Glomerular visceral epithelial cell (primary cell): ENCODE results near the gene ZNF133.
A peak's percentile ranks its signal among the peaks of the same experiment; 100 is the strongest.
"Not testable (repeated sequence)": the region's sequence is repeated elsewhere in the genome, so short reads cannot be mapped to it uniquely, and the experiment has no call there.

Experiments
- DNase-seq: peaks from one replicate; pipeline ENCODE4 v3.0.0-alpha.2; 2016; ENCODE audit errors: extremely low spot score

Gene ZNF133

DNA sequence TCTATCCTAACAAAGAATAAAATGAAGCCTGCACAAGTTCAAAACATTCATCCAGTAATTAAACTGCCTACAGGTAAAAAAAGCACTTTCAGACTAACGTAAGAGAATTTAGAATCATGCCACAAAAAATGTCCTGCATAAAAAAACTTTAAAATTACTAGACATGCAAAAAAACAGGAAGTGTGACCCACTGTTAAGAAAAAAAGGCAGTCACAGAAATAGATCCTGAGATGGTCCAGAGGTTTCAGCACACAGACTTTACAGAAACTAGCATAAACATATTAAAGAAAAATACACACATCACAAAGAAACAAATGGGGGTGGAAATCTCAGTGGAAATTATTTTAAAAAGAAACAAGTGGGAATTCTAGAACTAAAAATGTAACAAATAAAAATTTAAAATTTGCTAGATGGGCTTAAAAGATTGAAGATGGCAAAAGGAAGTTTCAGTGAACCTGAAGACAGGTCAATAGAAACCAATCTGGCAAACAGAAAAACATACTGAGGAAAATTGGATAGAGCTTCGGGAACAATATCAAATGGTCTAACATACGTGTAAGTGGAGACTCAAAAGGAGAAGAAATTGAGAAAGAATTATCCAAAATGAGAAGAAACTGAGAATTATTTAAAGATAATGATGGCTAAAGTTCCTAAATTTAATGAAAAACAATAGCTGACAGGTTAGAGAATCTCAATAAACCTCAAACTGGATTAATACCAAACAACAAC, 3.4 kb upstream of the ZNF133 start:
- DNase-seq: no peak

DNA sequence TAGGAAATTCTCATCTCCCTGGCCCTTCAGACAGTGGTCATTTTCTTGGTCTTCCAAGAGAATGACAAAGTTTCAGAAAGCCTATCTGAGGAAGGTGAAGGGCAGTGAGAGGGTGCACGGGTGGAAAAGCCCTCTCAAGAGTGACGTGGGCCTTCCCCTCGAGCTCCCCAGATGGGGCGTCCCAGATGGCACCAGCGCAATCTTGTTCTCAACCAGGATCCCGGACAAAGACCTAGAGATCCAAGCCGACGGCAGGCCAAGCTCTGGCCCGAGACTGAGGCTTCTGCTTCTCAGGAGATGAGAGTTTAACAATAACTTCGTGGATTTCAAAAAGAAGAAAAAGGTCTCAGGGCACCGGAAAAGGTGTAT, 797 bp upstream of the ZNF133 start:
- no peak for DNase-seq

DNA sequence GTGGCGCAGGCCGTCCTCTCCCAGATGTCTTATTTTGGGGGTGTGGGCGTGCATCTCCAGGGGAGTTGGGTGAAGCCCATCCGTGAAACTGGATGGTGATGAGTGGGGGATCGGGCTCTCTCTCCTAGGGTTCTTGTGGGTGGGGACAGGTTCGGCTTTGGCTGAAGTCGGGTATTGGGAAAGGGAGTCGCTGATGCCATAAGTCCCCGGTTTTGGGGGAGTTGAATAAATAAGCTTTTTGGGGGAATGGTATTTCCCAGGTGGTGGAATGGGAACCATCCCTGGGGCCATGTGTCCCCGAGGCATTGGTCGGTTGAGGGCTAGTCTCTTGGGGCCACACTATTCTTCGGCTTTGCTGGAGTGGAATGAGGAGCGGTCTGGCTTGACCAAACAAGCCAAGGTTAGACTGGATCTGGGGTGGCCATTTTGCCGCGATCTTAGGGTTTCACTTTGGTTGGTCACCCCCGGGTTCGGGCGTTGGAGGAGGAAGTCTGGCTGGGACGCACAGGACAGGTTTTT, 481 bp downstream of the ZNF133 start:
- peak; percentile 17 for DNase-seq

DNA sequence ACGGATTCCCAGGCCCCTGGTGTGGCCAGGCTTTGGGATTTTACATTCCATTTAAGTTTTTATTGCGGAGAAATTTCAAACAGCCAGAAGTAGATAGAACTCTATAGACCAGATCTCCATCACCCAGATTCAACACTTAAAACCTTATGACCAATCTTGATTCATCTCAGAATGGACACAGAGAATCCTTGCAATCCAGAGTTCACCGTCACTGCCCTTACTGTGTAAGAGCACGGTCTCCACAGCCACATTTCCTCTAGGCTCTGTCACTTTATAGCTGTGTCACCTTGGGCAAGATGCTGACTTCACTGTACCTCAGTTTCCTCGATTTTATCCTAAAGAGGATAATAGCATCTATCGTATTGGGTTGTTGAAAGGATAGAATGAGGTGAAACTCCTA, 979 bp downstream of the ZNF133 start:
- no peak for DNase-seq

DNA sequence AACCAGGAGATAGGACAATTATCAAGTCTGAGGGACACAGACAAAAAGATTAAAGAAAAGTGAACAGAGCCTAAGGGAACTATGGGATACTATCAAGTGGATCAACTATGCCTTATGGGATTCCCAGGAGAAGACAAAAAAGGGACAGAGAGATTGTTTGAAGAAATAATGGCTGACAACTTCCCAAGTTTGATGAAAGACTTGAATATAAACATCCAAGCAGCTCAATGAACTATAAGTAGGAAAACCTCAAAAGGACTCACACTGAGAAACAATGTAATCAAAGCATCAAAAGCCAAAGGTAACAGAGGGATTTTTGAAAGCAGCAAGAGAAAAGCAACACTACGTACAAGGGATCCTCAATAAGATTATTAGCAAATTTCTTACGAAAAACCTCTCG, 11.0 kb downstream of the ZNF133 start:
- no peak for DNase-seq

DNA sequence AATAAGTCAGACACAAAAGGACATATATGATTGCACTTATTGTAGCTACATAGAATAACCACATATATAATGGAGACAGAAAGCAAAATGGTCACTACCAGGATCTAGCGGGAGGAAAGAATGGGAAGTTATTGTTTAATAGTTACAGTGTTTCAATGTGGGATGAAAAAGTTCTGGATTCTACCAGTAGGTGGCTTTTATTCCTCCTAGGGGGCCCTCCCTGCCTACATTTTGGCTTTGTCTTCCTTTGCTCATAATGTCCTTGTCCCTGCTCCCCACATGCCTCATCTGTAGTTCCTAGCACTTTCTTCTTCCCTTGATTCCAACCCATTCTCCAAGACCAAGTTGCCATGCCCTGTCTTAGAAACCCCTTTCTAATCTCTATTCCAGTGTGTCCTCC, 16.3 kb downstream of the ZNF133 start:
- no peak for DNase-seq

DNA sequence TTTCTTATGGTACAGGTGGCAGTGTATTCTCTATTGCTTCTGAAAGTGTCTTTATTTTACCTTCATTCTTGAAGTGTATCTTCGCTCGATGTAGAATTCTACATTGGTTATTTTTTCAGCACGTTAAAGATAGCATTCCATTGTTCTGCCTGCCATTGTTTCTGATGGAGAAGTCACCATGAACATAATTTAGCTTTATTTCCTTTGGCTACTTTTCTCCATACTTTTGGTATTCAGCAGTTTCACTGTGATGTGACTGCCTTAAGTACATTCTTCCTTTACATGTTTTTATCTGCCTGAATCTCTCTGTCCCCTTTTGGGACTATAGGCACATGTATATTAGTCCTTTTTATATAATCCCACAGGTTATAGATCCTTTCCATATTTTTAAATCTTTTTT, 19.0 kb downstream of the ZNF133 start:
- no peak for DNase-seq

DNA sequence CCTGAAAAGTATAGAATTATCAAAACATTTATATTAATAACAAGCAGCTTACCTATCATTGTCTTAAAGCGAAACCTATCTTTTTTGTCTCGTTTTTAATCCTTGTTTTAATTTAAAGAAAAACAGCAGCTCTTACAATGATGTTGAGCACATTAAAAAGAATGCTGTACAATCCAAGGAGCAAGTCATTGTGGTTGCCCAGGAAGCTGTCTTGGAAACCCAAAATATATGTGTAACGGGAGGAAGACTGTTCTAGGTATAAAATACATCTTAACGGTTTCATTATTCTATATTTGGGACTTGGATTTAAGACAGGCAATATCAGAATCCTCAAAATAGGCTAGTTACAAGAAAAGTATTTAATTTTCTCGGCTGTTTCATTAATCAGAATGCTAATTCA, 21.7 kb downstream of the ZNF133 start:
- DNase-seq: no peak

DNA sequence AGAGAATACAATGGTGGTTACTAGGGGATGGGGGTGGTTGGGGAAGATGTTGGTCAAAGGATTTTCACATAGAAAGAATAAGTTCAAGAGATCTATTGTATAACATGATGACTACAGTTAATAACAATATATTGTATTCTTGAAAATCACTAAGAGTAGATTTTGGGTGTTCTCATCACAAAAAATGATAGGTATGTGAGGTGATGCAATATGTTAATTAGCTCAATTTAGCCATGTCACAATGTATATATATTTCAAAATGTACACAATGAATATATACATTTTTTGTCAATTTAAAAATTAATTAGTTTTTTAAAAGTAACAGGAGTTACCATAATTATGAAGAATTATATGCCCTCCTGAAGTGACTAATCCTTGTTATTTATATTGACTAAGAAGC, 22.3 kb downstream of the ZNF133 start:
- no peak for DNase-seq

DNA sequence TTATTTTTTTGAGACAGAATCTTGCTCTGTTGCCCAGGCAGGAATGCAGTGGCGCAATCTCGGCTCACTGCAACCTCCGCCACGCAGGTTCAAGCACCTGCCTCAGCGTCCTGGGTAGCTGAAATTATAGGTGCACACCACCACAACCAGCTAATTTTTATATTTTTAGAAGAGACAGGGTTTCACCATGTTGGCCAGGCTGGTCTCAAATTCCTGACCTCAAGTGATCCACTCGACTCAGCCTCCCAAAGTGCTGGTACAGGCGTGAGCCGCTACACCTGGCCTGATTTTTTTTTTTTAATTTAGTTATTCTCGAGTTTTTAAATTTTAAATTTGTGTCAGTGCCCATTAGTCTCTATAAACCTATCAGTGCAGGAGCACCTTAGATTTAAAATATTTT, 24.4 kb downstream of the ZNF133 start:
- no peak for DNase-seq

DNA sequence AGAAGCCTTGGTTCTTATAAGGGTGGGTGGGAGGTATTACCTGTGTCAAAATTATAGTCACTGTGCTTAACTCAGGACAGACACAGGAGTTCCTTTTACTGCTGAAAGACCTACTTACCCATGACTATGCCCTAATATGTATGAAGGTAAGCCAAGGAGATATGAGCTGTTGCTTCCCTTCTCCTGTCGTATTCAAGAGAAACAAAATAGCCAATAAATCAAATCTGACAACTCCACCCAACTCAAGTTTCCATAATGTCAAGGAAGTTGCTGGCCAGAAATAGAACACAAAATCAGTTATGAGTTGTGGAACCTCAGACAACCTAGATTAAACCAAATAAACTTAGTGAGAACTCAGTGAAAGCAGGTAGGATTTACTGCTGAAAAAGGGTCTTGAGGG, 25.1 kb downstream of the ZNF133 start:
- DNase-seq: no peak

DNA sequence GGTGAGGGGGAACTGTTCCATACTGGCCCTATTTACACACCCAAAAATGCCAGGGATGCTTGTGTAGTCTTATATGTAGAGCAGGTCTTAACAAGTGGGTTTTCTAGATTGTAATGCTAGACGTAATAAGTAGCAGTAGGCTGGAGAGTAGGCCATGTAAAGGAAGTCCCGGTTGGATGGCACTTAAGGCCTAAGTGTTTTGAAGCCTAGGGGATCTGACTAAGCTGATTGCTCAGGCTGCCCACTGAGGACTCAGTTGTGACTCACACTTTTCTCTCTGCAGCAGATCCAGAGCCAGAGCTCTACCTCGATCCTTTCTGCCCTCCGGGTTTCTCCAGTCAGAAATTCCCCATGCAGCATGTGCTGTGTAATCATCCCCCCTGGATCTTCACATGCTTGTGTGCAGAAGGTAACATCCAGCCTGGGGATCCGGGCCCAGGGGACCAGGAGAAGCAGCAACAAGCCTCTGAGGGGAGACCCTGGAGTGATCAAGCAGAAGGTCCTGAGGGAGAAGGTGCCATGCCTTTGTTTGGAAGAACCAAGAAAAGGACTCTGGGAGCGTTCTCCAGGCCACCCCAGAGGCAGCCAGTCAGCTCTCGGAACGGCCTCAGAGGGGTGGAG, 26.6 kb downstream of the ZNF133 start:
- peak; percentile 65 for DNase-seq

DNA sequence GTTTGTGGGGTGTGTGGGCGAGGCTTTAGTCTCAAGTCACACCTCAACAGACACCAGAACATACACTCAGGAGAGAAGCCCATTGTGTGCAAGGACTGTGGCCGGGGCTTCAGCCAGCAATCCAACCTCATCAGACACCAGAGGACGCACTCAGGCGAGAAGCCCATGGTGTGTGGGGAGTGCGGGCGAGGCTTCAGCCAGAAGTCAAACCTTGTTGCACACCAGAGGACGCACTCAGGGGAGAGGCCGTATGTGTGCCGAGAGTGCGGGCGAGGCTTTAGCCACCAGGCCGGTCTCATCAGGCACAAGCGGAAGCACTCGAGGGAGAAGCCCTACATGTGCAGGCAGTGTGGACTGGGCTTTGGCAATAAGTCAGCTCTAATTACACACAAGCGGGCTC, 27.8 kb downstream of the ZNF133 start:
- DNase-seq: no peak

DNA sequence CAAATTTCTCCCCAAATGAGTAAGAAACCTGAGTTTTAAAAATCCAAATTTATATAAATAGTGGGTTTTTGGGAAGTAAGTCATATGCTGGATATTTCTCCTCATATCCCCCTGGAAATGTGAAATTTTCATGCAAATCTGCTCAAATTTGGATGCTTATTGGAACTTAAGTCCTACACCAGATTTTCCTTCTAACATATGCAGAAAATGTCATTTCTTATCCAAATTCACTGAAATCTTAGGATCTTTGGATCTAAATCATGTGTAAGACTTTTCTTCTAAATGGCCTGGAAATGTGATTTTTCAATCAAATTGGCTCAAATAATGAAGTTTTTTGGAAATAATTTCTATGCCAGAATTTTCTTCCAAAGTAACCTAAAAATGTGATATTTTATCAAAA, 33.0 kb downstream of the ZNF133 start:
- DNase-seq: no peak

DNA sequence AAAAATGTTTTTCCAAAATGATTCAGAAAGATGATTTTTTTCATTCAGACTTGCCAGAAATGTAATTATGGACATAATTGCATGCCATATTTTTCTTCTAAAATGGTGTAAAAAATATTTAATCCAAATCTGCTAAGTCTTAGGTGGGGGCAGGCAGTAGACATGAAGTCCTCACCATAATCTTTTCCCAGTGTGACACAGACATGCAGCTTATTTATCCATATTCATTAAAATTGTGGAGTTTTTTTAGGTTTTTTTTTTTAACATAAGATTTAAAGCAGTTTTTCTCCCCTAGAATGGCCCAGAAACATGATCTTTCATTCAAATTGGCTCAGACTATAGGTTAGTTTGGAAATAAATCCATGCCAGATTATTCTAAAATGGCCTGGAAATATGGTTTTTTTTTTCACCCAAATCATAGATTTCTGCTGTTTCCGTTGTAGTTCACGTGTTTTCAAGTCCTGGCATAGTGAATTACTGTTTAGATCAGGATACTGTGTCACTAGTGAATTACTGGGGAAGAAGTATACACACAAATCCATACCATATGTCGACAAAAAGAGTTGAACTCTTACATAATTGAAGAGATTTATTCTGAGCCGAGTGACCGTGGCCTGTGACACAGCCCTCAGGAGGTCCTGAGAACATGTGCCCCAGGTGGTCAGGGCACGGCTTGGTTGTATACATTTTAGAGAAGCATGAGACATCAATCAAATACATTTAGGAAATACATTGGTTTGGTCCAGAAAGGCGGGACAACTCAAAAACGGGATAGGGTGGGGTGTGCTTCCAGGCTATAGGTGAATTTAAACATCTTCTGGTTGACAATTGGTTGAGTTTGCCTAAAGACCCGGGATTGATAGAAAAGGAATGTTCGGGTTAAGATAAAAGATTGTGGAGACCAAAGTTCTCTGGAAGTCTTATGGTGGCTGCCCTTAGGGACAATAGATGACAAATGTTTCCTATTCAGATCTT, 33.9 kb downstream of the ZNF133 start:
- no peak for DNase-seq

DNA sequence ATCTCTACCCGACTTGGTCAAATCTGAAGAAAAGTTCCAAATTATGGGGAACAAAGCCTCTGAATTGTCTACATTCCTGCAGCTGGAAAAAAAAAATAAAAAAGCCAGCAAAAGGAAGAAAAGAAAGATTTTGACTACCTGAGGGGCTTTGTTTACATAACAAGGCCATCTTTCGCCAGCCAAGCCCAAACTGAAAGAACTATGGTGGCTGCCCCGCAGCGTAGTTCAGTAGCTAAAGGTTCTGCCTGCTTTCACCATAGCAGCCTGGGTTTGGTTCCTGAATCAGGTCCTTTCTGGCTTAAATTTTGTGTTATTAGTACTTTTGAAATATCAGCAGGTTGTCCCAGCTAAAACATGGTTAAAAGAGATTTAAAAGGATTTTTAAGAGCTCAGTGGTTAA, 35.4 kb downstream of the ZNF133 start:
- DNase-seq: no peak

DNA sequence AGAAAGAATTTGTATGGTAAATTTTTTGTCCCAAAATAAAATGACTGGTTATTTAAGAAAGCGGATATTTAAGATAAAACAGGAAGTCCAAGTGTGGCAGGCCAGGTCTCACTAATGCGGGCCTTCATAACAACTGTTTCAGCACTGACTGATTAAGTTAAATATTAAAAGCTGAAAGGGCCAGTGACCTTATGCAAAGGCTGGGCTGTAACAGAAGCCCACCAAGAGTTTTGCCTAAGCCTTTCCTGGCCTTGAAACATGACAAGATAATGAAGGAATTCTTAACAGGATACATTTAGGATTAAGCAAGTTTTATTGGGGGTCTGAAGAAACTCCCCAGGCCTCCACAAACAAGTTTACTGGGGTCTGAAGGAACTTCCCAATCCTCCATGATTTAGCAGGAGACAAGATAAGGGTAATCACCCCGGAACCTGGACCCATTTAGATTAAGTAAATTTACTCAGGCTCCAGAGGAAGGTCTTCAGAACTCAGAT, 36.3 kb downstream of the ZNF133 start:
- DNase-seq: peak; percentile 6

DNA sequence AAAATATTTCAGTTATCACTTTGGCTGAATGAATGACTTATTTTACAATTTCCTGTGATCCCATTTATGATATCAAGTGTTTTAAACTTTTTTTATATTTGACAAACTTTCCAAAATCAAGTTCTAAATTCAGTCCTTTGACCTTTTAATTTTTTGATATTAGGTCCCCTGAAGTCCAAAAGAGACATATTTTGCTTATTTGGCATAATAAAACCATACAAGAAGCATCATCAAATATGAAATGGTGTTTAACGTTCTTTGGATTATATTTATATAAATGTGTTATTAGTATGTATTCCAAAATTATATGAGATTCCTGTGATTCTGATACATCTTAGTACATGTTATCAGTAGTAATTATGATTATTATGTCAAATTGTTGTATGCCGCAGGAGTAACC, 38.7 kb downstream of the ZNF133 start:
- no peak for DNase-seq

DNA sequence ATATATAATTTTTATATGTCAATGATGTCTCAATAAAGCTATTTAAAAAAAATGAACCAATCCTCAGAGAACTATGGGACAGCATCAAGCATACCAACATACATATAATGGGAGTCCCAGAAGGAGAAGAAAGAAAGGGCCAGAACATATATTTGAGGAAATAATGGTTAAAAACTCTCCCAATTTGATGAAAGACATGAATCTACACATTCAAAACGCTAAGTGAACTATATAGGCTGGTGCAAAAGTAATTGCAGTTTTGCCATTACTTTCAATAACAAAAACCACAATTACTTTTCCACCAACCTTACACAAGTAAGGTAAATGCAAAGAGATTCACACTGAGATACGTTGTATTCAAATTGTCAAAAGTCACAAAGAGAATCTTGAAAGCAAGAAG, 43.4 kb downstream of the ZNF133 start:
- DNase-seq: no peak

DNA sequence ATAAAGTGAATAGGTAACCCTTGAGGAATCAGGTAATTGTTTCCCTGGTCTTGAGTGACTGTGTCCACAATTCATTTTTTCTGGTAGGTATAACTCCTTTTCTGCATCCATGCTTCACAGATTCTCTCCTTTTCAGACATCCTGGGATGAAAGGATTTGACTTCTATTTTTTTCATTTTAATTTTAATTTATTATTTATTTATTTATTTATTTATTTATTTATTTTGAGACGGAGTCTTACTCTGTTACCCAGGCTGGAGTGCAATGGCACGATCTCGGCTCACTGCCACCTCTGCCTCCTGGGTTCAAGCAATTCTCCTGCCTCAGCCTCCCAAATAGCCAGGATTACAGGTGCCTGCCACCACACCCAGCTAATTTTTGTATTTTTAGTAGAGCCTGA, 61.4 kb downstream of the ZNF133 start:
- DNase-seq: not testable (repeated sequence)

DNA sequence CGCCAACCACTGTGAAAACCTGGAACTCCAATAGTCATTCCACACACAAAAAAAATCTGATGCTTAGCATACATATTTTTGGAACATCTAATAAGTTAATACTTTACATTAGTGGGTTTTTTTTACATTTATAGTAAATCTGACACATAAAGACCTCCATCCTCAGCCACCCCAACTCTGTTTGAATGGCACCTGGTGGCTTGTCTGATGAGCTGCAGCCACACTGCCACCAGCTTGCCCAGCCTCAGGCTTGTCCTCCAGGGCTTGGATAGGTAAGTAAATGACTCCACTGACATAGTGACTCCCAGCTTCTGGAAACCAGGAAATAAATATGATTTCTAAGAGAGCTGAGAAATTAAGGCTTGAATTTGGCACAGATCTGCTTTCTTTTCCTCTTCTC, 71.5 kb downstream of the ZNF133 start:
- DNase-seq: no peak

DNA sequence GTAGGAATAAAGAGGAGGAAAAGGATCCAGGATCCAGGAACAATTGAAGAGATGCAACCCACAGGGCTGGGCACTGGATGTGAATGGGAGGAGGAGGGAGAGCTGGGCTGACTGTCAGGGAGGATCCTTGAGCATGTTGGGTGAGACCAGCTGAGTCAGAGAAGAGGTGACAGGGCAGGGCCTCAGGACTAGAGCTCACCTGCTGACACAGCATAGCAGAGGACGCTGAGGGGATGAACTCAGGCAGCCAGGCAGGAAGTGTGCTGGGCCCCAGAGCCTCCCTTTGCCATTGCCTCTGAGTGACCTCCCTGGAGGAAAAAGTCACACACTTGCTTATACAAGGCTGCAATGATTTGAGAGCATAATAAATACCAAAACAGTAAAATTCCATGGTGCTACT, 72.3 kb downstream of the ZNF133 start:
- no peak for DNase-seq
